Stimulated activated CD8-positive, alpha-beta memory T cell treated with anti-CD3 and anti-CD28 coated beads, Interleukin-4, amount 100 ng/mL, for 48 hours (primary cell): ENCODE measurements around the gene MFAP3L.
A peak's percentile ranks its signal among the peaks of the same experiment; 100 is the strongest.
"Not testable (repeated sequence)": the region's sequence is repeated elsewhere in the genome, so short reads cannot be mapped to it uniquely, and the experiment has no call there.

Experiments
- DNase-seq: peaks from one replicate; pipeline ENCODE4 v3.0.0-alpha.2; 2020

Gene MFAP3L

DNA sequence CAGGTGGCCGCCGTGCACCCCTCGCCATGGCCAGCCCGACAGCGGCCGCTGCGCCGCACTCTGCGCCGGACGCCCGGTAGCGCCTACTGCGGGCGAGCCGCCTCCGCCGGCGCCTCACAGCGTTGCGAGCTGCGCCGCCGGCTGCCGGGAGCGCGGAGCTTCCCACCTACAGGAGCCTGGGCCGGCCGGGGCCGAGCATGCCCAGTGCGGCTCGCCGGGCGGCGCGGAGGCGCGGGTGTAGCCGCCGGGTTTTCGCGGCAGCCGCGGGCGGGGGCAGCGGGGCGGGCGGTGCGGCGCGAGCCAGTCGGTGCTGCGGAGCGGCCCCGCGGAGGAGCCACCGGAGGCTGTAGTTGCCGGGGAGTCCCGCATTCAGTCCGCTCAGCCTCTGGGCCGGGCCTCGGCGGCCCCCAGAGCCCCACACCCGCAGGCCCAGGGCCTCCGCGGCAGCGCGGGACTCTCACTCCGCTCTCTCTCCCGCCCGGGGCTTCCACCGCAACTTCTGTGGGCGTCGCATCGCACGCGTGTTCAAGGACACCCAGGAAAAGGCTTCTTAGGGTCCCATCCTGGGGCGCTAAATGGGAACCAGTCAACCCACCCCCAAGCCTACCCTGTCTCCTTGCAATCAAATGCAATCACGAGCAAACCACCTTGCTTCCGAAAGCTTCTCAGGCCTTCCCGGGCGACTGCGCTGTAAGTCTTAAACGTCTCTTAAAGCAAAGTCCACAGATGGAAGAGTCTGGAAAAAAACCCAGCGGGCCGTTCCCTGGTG is at the start of gene MFAP3L:
Gene MFAP3L, minus strand, starts transcription at position 143 of the 769 bp plus-strand sequence. CDS start 20,518 bp downstream, outside the sequence.
- peak; percentile 82 for DNase-seq

DNA sequence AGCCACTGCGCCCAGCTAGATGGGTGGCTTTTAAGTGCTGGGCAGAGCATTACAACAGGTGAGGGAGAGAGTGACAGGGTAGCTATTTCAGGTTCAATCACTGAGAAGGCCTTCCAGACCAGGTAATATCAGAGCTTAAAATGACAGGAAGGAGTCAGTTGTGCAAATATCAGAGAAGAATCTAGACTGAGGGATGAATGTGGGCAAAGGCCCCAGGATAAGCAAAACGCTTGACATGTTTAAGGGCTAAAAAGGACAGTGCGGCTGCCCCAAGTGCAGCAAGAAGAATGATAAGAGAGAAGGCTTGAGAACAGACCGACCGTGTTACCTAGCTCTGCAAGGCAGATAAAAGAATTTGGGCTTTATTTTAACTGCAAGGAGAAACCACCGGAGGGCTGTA is 45.0 kb upstream of the MFAP3L start:
- no peak for DNase-seq

DNA sequence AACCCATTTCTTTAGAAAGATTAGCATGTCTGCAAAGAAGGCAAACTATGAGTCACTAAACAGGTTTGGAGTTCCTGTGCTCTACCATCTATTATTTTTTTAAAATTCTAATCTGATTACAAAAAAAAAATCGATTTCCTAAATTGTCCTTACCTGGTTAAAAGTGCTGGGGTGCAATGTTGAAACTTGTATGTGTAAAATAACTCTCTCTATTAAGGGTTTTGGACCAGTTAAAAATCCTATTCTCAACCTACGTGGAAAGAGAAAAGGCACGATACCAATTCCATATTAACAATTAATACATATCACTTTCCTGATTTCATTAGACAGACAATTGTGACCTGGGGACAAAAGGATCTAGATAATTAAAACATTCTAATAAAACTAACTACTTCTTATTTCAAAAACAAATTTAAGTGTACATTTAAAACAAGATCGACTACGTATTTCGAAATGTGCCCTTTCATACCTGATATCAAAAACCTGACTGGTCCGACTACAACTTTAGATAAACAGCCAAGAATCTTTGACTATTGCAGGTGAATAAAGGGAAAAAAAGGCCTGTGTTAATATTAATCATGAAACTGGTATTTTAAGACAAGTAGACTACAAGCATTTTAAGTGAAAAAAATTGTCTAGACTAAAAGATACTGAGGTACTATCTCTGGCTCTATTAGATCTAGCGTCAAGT is 42.4 kb upstream of the MFAP3L start:
- no peak for DNase-seq

DNA sequence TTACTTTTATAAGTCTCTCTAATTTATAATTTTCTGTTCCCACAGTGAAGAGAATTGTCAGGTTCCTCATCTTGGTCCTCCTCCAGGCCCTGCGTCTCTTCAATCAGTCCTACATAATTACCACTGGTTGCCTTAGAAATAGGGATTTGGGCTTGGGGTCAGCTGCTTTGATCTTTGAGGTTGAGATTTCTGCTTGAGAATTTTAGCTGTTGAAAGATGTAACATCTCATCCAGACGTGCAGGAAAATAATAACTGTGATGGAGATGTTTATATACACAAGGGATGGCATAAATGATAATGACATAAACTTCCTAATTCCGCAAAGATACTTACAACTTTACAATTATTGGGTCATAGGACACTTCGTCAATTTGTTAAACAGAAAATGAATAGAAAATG is 33.2 kb upstream of the MFAP3L start:
- DNase-seq, result no peak

DNA sequence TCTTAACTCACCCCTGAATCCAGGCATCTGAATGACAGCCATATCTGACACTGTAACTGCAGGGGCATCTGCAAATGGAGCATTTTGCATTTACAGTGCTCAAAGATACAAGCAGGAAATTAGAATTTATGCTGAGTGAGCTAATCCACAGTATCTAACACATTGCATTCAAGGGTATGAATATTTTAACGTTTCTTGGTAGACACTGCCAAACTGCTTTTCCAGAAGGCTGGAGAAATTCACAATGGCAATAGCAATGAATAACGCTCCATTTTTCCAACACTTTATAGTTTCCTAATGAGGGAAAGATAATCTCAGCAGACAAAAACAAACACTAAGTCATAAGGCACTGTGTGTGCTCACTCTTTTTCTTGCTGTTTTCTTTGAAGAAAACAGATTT is 32.6 kb upstream of the MFAP3L start:
- DNase-seq, result no peak

DNA sequence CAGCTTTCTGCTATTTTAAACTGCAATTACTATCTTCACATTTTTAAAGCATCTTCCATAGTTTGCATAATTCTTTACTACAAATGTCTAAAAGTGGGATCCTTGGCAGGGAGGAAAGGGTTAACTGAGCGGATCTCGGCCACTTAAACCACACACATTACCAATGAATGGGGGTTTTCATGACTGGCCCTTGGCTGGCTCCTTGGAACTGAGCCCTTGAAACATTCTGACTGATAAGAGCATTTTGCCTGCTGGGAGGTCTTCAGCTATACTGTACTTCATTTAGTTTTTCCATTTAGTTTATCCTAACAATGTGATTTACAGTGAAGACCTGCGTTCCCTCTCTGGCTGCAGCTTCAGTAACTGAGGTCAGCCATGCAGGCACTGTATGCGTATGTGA is 31.7 kb upstream of the MFAP3L start:
- DNase-seq, result no peak

DNA sequence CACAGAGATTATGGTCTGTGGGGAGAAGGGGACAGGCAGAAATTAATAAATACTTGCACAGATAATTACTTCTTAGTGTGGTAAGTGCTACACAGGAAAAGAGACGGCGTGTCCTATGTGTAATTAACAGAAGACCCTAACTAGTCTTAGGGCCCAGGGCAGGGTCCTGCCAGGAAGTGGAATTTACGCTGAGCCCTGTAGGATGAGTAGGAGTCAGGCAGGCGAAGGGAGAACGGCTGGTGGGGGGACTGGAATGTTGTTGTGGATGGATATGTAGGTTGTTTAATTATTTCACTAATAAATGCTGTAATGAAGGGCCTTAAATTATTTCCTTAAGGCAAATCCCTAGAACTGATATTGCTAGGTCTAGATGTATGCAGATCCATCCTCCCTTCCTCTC is 26.7 kb upstream of the MFAP3L start:
- DNase-seq, result no peak

DNA sequence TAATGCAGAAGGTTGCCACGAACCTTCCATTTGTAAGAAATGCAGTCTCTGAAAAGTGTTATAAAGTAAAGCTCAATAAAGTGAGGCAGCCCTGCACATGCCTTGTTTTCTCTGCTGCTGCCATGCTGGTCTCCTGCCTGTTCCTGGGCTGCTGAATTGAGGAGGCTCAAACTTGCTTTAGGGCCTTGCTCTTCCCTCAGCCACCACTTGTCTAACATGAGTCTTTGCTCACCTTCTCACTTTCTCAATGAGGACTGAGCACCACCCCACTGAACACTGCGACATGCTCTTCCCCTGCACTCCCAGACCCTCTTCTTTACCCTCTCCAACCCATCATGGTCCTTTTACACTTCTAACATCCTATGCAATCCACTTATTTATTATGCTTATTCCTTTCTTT is 25.2 kb upstream of the MFAP3L start:
- DNase-seq, result no peak

DNA sequence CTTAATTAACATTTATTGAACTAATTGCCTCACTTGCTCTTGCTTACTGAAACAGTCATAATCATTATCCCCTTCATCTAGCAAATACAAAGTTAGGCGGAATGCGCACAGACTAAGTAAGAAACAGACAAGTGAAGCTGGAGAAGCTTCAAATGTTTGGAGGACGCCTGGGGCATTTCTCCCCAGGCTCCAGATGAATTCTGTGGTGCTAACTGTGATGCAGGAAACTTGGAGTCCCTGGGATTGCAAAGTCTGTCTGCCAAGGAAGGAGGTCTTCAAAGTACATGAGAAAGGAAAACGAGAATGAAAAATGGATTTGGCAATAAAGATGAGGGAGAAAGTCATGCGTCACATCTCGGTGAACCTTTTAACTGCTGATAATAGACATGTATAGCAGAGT is 23.6 kb upstream of the MFAP3L start:
- DNase-seq, result no peak

DNA sequence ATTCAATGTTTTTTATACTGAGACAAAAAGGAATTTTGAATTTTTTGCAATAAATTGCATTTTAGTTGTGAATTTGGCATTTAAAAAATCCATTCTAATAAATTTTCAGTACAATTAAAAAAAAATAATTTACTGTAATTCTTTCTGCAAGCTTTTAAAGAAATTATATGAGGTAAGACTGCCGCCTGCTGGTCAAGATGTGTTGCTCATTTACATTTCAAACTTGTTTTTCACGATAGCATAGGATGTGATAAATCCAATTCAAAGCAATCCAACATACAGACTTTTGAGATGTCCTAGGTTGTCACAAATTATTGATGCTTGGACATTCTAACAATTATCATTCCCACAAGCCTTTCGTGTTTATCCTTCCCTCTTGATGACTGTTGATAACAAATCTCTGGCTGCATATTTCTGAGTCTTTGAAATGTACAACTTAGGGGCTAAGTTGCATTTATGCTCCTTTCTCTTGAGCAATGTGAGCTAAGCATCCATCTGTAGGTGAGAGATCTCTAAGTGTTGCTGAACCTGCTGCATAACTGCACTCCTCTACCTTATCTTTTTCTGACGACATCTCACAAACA is 21.7 kb upstream of the MFAP3L start:
- DNase-seq, result peak; percentile 66

DNA sequence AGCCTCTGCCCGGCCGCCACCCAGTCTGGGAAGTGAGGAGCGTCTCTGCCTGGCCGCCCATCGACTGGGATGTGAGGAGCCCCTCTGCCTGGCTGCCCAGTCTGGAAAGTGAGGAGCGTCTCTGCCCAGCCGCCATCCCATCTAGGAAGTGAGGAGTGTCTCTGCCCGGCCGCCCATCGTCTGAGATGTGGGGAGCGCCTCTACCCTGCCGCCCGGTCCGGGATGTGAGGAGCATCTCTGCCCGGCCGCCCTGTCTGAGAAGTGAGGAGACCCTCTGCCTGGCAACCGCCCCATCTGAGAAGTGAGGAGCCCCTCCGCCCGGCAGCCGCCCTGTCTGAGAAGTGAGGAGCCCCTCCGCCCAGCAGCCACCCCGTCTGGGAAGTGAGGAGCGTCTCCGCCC is 20.0 kb upstream of the MFAP3L start:
- DNase-seq, result not testable (repeated sequence)

DNA sequence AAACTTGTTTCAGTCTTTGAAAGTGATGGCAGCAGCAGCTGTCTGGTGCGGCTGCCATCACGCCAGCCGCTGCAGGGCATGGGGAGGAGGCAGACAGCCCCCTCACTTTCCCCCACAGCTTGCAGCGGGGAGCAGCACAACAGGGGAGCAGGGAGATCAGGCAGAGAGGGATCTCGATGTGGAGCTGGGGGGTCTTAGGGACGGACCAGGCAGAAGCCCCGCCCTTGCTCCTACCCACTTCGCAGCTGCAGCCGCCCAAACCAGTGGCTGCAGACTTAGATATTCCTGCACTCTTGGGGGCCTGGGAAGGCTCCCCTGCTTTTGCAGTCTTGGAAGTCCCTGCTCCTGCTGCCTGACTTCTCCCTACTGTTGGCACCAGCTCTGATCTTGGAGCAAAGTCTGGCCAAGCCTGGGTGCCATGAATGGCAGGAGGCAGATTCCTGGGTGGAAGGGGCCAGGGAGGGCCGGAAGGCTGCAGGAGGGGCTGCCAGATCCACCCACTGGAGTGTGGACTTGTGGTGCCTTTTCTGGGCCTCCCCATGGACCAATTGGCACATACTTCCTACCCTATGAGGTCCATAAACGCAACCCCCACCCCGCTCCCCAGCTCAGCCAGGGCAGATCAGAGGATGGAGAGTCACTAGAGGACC is 14.0 kb upstream of the MFAP3L start:
- DNase-seq, result no peak

DNA sequence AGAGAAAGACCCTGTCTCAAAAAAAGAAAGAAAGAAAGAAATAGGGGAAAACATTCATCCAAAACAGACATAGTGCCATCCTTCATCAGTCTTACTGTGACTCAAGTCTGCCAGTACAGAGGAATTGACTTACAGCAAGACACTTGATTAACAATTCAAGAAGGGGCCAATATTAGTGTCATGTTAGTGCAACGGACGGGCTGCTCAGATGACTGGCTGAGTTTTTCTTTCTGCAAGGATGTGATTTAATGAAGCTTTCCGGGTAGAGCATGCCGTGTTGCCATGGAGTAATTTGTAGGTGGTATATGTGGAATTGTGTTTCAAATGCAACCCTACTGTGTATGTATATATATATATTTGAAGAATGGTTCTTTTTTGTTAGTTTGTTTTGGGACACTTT is 12.6 kb upstream of the MFAP3L start:
- DNase-seq, result no peak

DNA sequence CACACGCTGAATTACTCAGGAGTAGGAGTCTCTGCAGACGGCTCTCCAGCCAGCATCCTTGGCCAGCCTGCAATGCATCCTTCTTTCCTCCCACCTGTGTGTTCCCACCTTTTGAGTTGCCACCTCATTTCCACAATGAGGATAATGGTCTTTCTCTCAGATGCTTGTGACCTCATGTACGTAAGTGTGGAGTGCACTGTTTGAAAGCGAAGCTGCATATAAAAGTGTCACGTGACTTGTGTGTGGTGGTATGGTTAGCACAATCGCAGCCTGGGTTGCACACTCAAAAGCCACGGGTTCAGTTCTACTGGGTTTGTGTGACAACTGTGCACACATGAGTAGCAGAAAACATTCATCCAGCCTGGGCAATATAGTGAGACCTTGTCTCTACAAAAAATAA is 12.0 kb upstream of the MFAP3L start:
- no peak for DNase-seq

DNA sequence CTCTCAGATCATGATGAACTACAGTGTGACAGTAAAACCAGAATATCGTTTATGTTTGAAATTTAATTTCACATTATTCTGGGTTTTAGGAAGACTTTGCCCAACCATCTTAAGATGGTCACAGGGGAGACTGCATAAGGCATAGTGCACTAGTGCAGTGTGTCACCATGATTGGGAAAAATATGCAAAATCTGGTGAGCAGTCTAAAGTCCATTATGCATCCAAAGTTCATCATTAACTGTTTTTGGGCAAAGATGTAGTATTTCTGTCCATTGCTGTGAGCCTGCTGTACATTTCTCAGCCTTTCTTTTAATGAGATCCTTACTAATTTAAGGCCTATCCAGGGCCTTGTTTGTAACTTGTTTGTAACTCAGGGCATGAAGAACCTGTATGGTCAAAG is 11.3 kb upstream of the MFAP3L start:
- no peak for DNase-seq

DNA sequence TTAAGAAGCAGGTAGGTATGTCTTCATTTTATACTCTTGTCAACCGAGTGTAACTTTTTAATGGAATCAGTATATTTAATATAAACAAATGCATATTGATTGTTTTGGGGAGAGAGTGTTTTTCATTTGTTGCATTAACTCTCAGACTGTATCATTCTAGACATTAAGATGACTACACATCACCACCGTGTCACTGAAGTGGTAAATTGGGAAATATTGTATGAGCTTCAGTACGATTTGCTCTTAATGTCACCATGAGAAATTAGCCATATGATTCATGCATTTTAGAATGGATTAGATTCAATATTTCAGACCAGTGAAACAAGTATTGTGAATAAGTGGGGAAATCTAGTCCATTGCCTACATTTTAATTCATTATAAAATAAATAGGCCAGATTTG is 9.7 kb upstream of the MFAP3L start:
- DNase-seq, result no peak

DNA sequence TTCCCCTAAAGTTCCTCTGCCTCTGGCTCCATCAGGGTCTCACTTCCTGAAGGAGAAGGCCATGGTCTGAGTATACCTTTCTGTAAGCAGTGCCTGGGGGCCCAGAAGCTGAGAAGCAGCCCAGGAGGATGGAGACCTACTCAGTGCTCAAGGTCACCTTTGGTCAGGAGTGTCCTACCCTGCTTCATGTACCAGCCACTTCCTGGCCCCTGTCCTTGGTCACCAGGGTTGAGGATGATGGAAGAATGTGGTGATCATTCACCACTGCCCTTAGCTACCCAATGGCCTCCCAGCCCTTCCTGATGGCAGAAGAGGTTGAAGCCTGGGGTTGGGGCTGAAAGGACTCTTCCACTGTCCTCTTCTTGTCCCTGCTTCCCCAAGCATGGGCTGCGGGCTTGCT is 9.0 kb upstream of the MFAP3L start:
- DNase-seq, result no peak

DNA sequence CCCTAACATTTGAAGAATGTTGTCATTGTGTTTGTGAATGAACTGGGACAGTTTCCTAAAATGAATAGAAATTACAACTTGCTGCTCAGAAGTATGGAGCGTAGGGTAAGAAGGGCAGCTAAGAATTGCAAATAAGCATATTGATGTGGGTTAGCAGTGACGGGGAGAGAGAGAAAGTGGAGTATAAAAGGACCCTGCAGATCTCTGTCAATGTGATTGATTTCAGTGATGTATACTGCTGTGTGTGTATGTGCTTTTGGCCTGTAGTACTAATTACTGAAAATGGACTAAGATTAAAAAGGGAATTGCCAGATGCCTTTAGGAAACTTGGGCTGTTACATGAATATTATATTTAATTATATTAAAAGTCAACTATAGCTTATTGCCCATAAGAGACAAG is 7.8 kb upstream of the MFAP3L start:
- DNase-seq, result no peak

DNA sequence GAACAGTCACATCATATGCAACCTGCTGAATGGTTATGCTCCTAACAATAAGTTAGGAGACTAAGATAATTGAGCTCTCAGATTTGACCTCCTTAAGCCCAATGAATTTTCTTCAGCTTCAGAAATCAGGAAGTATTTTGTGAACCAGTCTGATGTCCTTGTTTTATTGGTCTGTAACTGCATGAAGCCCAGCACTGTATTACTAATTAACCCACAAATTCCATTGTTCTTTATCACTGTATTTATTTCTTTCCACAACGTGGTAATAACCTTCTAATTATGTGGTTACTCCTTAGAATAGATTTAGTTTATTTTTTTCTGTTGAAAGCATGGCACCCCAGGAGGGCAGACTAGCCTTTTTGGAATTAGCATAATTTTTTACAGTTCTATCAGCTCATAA is 3.9 kb upstream of the MFAP3L start:
- DNase-seq, result no peak

DNA sequence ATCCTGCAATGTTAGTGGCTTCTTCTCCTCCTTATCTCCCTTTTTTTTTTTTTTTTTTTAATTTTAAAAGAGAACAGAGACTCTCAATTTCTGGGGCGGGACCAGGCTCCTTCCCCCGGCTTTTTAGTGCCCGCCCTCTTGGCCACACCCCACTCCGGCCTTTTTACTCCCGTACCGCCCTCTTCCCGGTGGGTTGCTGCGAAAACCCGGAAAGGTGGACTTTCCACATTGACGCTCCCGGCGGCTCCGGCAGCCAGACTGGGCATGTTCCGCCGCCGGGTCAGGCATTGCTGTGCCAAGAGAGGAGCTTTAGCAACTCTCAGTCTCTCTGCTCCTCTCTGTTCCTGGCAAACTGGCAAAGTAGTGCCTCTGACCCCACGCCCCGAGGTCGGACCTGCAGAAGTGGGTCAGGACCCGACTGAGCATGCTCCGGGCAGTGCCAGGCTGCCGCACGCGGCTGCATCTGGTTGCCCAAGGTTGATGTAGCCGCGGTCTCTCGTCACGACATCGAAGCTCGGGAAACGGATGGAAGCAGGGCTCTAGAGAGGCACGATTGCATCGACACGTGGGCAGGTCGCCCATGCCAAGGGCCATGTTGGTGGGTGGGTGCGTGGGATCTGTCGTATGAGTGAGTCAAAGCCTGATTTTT is 1.1 kb upstream of the MFAP3L start:
- peak; percentile 94 for DNase-seq

DNA sequence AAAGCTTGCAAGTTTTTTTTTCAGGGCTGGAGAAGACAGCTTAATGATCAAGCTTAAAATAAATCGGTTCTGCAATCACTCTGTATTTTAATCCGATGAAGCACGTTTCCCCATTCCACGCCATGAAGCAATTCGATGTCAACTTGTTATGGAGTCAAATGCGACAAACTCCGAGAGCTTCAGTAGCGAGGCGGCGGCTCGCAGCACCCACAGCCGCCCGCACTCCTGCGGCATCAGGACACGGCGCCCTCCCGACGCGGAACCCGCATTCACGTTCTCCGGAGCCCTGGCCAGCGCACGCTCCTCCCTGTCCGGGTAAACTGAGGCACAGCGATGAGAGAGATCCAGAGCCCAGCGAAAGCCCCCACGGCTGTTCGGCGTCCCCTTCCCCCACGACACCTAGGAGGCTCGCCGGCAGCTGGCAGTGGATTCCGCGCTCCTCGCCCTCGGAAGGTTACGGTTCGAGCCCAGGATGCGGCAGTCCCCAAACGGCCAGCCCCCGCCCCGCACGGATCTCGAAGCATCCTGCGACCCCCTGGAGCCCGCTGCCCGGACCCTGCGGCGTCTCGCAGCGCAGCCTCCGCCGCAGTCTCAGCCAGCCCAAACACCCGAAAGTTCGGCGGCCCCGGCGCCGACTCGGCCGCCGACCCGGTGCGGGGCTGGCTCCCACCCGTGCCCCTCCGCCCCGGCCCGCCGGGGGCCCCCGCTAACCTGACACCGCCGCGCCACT is 507 bp downstream of the MFAP3L start:
- peak; percentile 34 for DNase-seq

DNA sequence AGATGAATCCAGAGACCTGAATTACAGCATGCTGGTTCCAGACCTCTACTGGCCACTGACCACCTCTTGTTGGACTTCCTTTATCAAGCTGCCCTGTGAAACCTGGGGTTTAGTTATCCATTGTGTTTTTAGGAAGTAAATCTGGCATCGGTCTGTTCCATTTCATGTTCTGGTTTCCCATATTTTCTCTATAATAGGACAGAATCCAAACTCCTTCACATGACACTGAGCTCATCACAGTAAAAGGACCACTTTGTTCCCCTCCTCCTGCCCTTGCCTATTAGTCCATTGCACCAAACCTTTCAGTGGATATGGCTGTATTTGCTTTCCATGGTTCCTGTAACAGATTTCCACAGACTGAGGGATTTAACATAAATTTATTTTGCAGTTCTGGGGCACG is 4.0 kb downstream of the MFAP3L start:
- DNase-seq, result no peak

DNA sequence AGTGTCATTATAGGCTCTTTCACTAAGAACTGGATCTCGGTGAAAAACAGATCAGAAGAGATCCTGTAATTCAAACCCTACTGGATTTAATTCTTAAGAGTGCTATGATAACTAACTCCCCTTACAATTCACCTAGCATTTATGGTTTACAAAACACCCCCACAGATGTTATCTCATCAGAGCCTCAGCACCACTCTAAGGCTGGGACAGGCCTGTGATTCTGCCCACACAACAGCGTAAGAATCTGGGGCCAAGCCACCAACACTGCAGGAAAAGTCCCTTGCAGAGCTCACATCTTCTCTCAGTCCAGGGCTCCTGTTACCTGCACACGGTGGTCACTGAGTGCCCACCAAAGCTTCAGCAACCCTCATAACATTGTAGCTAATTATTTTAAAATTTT is 8.9 kb downstream of the MFAP3L start:
- no peak for DNase-seq
